ENCODE measurements around the gene NAE1.

- TF ChIP-seq CTCF (IDR thresholded peaks at IDR 0.05) = no peak
- TF ChIP-seq POLR2AphosphoS5 (IDR thresholded peaks at IDR 0.05; ENCODE audit: low read depth, low read length) = no peak
Observed at GRCh38 chr16:66869424-66869823, 38.6 kb upstream of the NAE1 start.
